WERI-Rb-1 (cell line): ENCODE measurements around the gene FHIT.
"Not testable (repeated sequence)": the region's sequence is repeated elsewhere in the genome, so short reads cannot be mapped to it uniquely, and the experiment has no call there.

ENCODE experiments used
- DNase-seq: peaks from one replicate; pipeline ENCODE4 v3.0.0-alpha.2; 2020
- H3K27ac ChIP-seq: fragments of 250-450 bp; sonication (Bioruptor Pico); 2 replicates; pipeline ENCODE4 v1.5.1; 2020; ENCODE audit warnings: mild to moderate bottlenecking, moderate library complexity
- H3K27me3 ChIP-seq: fragments of 250-450 bp; sonication (Bioruptor Pico); 2 replicates; pipeline ENCODE4 v1.5.1; 2021; ENCODE audit warnings: mild to moderate bottlenecking, low read depth, moderate library complexity; ENCODE audit not compliant: insufficient read depth, severe bottlenecking
- H3K36me3 ChIP-seq: fragments of 250-450 bp; sonication (Bioruptor Pico); 2 replicates; pipeline ENCODE4 v1.5.1; 2020; ENCODE audit warnings: mild to moderate bottlenecking, moderate library complexity
- H3K4me3 ChIP-seq: 2 replicates; pipeline ENCODE4 v1.5.1; 2011; ENCODE audit warnings: low read depth, mild to moderate bottlenecking, control low read depth, low read length
- H3K9me3 ChIP-seq: fragments of 250-450 bp; sonication (Bioruptor Pico); 2 replicates; pipeline ENCODE4 v1.5.1; 2021; ENCODE audit warnings: mild to moderate bottlenecking, moderate library complexity; ENCODE audit not compliant: severe bottlenecking
- TF ChIP-seq, protein P1 (sequence below): IDR thresholded peaks from 2 replicates; pipeline ENCODE4 v1.5.1; 2011; ENCODE audit warnings: low read depth, mild to moderate bottlenecking, control low read depth, inconsistent platforms, low read length

FHIT gene

DNA sequence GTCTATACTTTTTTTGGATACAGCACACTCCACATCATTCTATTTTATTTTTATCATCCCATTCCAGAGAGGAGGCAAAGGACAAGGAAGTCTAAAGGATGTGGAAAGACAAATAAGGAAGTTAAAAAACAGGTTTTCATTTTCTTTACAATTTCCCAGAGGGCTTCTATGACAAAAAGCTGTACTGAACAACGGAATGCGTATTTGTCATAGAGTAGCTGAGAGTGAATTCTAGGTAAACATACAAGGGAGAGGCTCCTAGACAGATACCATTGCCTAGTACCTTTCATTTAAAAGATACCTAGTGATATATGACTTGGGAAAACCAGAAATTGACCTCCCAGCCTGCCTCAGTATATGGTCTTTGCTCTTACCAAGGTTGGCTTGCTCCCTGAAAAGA is 341.7 kb downstream of the FHIT start:
- Histone ChIP-seq H3K36me3 (no peaks in the 10 kb centered on the region), H3K4me3 (no peak overlapping the region), H3K27ac (no peak overlapping the region), H3K9me3 (no peaks in the 10 kb centered on the region), H3K27me3 (no peaks in the 10 kb centered on the region)
- DNase-seq = no peak
- TF ChIP-seq, protein P1, sequence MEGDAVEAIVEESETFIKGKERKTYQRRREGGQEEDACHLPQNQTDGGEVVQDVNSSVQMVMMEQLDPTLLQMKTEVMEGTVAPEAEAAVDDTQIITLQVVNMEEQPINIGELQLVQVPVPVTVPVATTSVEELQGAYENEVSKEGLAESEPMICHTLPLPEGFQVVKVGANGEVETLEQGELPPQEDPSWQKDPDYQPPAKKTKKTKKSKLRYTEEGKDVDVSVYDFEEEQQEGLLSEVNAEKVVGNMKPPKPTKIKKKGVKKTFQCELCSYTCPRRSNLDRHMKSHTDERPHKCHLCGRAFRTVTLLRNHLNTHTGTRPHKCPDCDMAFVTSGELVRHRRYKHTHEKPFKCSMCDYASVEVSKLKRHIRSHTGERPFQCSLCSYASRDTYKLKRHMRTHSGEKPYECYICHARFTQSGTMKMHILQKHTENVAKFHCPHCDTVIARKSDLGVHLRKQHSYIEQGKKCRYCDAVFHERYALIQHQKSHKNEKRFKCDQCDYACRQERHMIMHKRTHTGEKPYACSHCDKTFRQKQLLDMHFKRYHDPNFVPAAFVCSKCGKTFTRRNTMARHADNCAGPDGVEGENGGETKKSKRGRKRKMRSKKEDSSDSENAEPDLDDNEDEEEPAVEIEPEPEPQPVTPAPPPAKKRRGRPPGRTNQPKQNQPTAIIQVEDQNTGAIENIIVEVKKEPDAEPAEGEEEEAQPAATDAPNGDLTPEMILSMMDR = no peak

- DNase-seq = no peak
- H3K27me3 ChIP-seq = no peaks in the 10 kb centered on the region
- H3K4me3 ChIP-seq = no peak overlapping the region
- H3K27ac ChIP-seq = no peak overlapping the region
- H3K9me3 ChIP-seq = no peaks in the 10 kb centered on the region
- no peaks in the 10 kb centered on the region for H3K36me3 ChIP-seq
- TF ChIP-seq, protein P1 = no peak
Observed at GRCh38 chr3:60906283-60906682, 345.0 kb downstream of the FHIT start.

DNA sequence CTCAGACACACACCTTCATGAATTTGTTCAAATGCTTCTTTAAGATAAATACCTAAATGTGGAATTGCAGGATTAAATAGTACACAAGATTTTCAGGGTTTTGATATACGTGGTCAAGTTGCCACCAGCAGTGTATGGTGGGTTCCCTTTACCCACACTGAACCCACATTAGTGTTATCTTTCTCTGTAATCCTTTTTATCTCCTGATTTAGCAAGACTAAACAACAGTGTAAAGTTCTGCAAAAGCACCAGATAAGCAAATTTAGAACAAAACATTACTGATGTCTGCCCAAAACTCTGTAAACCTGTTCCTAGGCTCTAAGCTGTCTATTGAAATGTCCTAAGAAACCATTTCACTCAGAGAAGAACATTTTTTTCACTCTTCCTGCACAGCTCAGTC is 352.9 kb downstream of the FHIT start:
- H3K9me3 ChIP-seq = no peaks in the 10 kb centered on the region

DNA sequence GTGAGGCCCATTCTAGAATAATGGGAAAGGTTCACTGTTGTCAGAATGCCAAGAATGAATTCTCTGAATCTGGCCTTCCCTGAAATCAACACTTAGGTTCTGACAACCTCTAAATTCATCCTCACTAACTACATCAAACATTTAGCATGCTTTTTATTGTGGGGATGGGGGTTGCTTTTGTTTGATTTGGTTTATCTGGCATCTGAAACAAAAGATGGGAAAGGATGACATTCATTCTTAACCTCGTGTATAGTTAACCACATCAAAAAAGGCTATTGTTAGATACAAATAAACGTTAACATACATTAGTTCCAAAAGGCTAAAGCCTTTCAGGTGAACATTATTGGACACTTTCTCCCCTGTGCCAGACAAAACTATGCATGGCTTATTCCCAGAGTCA is 357.3 kb downstream of the FHIT start:
- TF ChIP-seq, protein P1 = no peak
- Histone ChIP-seq H3K4me3 (no peak overlapping the region), H3K36me3 (no peaks in the 10 kb centered on the region), H3K27ac (no peak overlapping the region), H3K9me3 (no peaks in the 10 kb centered on the region), H3K27me3 (no peaks in the 10 kb centered on the region)
- DNase-seq = no peak

More for the DNA sequence above, 352.9 kb downstream of the FHIT start:
- Histone ChIP-seq H3K36me3 (no peaks in the 10 kb centered on the region), H3K27me3 (no peaks in the 10 kb centered on the region), H3K27ac (no peak overlapping the region), H3K4me3 (no peak overlapping the region)
- DNase-seq = no peak
- TF ChIP-seq, protein P1 = no peak

GRCh38 chr3:60890226-60890625 is 361.0 kb downstream of the FHIT start:
- H3K36me3 ChIP-seq = no peaks in the 10 kb centered on the region
- no peaks in the 10 kb centered on the region for H3K9me3 ChIP-seq
- DNase-seq = no peak
- H3K27ac ChIP-seq = no peak overlapping the region
- TF ChIP-seq, protein P1 = no peak
- no peaks in the 10 kb centered on the region for H3K27me3 ChIP-seq
- H3K4me3 ChIP-seq = no peak overlapping the region

DNA sequence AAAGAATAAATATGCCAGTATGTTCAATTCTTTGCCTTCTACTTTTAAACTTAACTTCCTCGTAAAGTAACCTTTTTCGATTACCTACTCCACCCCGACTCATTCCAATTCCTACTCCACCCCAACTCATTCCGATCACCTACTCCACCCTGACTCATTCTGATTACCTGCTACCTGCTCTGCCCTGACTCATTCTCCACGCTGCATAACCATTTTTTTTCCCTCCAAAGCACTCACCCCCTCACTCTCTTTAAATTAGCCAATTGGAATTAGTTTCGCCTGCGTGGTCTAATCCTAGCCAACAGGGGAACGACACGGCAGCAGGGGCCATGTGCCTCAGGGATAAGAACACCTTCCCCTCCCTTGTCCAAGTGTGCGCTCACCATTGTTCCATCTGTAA is 362.3 kb downstream of the FHIT start:
- H3K9me3 ChIP-seq, H3K27me3 ChIP-seq: not testable (repeated sequence)

More for the DNA sequence above, 362.3 kb downstream of the FHIT start:
- not testable (repeated sequence) for H3K27ac ChIP-seq, H3K36me3 ChIP-seq, DNase-seq, H3K4me3 ChIP-seq
